Measurements from ENCODE around the gene TMEFF2.

- no peak for TF ChIP-seq CTCF (IDR thresholded peaks at IDR 0.05)
- no peak for TF ChIP-seq POLR2A (IDR thresholded peaks at IDR 0.05)
Observed at GRCh38 chr2:192124571-192124970, 70.2 kb downstream of the TMEFF2 start.
